H1 (cell line): ENCODE data around the gene ADD2.
"Not testable (repeated sequence)": the region's sequence is repeated elsewhere in the genome, so short reads cannot be mapped to it uniquely, and the experiment has no call there.

Experiments
- ASH2L ChIP-seq: fragments of 200-600, 300-600 bp; sonication (generic); IDR thresholded peaks from one replicate; pipeline ENCODE4 v1.7.1; 2017; ENCODE audit warnings: low read length
- CEBPB ChIP-seq: IDR thresholded peaks from 2 replicates; pipeline ENCODE4 v1.6.1; 2012; ENCODE audit warnings: low read depth, low read length
- CREB1 ChIP-seq: IDR thresholded peaks from 2 replicates; pipeline ENCODE4 v1.6.1; 2012; ENCODE audit warnings: inconsistent platforms
- EZH2 ChIP-seq: fragments of 200-600 bp; sonication (generic); IDR thresholded peaks from 2 replicates; pipeline ENCODE4 v1.7.1; 2012; ENCODE audit warnings: low read depth, mild to moderate bottlenecking, moderate library complexity, low read length, inconsistent platforms; ENCODE audit not compliant: severe bottlenecking
- GTF2F1 ChIP-seq: IDR thresholded peaks from 2 replicates; pipeline ENCODE4 v1.6.1; 2012; ENCODE audit warnings: low read depth, low read length, improper control_type of control experiment, borderline replicate concordance
- POLR2A ChIP-seq, 2 experiments: IDR thresholded peaks; 1 replicate in 1 of 2; 2 replicates in 1 of 2; pipeline ENCODE4 v1.6.1; 2011; ENCODE audit warnings: low read depth in 2 of 2, low read length in 2 of 2, mild to moderate bottlenecking in 2 of 2; ENCODE audit errors: control extremely low read depth in 1 of 2
- POLR2AphosphoS5 ChIP-seq: IDR thresholded peaks from 2 replicates; pipeline ENCODE4 v1.6.1; 2011; ENCODE audit warnings: low read depth, low read length
- SAP30 ChIP-seq: fragments of 300-600 bp; sonication (generic); IDR thresholded peaks from 2 replicates; pipeline ENCODE4 v1.7.1; 2012; ENCODE audit warnings: low read length, moderate library complexity, mild to moderate bottlenecking, inconsistent platforms; ENCODE audit not compliant: insufficient read depth, insufficient replicate concordance
- SRF ChIP-seq: IDR thresholded peaks from 2 replicates; pipeline ENCODE4 v1.6.1; 2011; ENCODE audit warnings: mild to moderate bottlenecking, low read depth, low read length, moderate library complexity
- TAF1 ChIP-seq: IDR thresholded peaks from 2 replicates; pipeline ENCODE4 v1.6.1; 2011; ENCODE audit warnings: mild to moderate bottlenecking, low read depth, low read length
- TBP ChIP-seq: IDR thresholded peaks from 2 replicates; pipeline ENCODE4 v1.6.1; 2011; ENCODE audit warnings: low read depth, low read length, improper control_type of control experiment
- YY1 ChIP-seq: IDR thresholded peaks from 2 replicates; pipeline ENCODE4 v1.6.1; 2011; ENCODE audit warnings: low read depth, mild to moderate bottlenecking, low read length
- TF ChIP-seq, protein P1 (sequence below), 3 experiments: IDR thresholded peaks; 1 replicate in 2 of 3; 2 replicates in 1 of 3; pipeline versions ENCODE4 v1.5.1 to v1.6.1; 2011; ENCODE audit warnings: low read length in 3 of 3, mild to moderate bottlenecking in 3 of 3, inconsistent platforms in 2 of 3, low read depth in 1 of 3, moderate library complexity in 1 of 3; ENCODE audit not compliant: insufficient read depth in 1 of 3; ENCODE audit errors: control extremely low read depth in 1 of 3

- not testable (repeated sequence) for TF ChIP-seq CREB1; YY1; POLR2AphosphoS5; ASH2L; POLR2A (IDR thresholded peaks at IDR 0.05; ENCODE audit: control extremely low read depth in 1 of 2, low read depth in 2 of 2, low read length in 2 of 2); EZH2; CEBPB; GTF2F1; SRF; TAF1; SAP30; TBP
- TF ChIP-seq, protein P1, sequence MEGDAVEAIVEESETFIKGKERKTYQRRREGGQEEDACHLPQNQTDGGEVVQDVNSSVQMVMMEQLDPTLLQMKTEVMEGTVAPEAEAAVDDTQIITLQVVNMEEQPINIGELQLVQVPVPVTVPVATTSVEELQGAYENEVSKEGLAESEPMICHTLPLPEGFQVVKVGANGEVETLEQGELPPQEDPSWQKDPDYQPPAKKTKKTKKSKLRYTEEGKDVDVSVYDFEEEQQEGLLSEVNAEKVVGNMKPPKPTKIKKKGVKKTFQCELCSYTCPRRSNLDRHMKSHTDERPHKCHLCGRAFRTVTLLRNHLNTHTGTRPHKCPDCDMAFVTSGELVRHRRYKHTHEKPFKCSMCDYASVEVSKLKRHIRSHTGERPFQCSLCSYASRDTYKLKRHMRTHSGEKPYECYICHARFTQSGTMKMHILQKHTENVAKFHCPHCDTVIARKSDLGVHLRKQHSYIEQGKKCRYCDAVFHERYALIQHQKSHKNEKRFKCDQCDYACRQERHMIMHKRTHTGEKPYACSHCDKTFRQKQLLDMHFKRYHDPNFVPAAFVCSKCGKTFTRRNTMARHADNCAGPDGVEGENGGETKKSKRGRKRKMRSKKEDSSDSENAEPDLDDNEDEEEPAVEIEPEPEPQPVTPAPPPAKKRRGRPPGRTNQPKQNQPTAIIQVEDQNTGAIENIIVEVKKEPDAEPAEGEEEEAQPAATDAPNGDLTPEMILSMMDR (IDR thresholded peaks at IDR 0.05; ENCODE audit: control extremely low read depth in 1 of 3, insufficient read depth in 1 of 3, low read depth in 1 of 3, low read length in 3 of 3), result peak in 2 of 3 experiments; percentile 32 to 43; a peak in 2 of 4 replicates
Measured at GRCh38 chr2:70655211-70655610, 112.8 kb downstream of the ADD2 start.
